Measurements from ENCODE around the gene VAMP5.

VAMP5 gene

DNA sequence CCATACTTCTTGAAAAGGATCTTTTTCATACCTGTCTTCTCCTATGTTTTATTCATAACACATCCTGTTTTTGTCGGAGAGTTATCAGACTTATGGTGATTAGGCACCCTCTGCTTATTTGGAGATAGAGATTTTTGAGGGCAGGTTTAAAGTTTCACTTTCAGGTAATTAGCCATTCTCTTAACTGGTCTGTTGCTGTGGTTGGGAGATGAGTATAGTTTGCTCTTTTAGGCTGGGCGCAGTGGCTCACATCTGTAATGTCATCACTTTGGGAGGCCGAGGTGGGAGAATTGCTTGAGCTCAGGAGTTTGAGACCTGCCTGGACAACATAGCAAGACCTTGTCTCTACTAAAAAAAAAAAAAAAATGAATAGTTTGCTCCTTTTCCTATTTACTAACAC lies 58.5 kb downstream of the VAMP5 start:
- DNase-seq = no peak
